Measurements from ENCODE around the gene TMUB1. TPM values are rescaled to one million over a fixed set of nuclear protein-coding genes. Genes with fewer than 3 reads are reported as not detected.

Gene TMUB1
- total RNA-seq, 3 donors from 2014 or later (not counting 1 experiment from before 2014, with no cell fraction given), result 44.1 to 49.8 (median 47.3) TPM

- ATAC-seq (no peak), DNase-seq (no peak)
- 94% methylated on average over 38 of the region's 38 CpGs for WGBS (ENCODE audit: insufficient coverage)
- Mint-ChIP-seq H3K27me3 (ENCODE audit: low read depth in 2 of 2) (peaks cover 0 to 9% of the 10 kb centered on the region in 2 donors), H3K4me3 (no peak overlapping the region), H3K9me3 (no peaks in the 10 kb centered on the region), H3K4me1 (peaks cover 0 to 10% of the 10 kb centered on the region in 2 donors), H3K27ac (no peak overlapping the region), H3K36me3 (no peaks in the 10 kb centered on the region)
- H3K27me3 ChIP-seq (ENCODE audit: control insufficient read depth, insufficient read depth, low read length), result no peaks in the 10 kb centered on the region
- TF ChIP-seq, protein P1, sequence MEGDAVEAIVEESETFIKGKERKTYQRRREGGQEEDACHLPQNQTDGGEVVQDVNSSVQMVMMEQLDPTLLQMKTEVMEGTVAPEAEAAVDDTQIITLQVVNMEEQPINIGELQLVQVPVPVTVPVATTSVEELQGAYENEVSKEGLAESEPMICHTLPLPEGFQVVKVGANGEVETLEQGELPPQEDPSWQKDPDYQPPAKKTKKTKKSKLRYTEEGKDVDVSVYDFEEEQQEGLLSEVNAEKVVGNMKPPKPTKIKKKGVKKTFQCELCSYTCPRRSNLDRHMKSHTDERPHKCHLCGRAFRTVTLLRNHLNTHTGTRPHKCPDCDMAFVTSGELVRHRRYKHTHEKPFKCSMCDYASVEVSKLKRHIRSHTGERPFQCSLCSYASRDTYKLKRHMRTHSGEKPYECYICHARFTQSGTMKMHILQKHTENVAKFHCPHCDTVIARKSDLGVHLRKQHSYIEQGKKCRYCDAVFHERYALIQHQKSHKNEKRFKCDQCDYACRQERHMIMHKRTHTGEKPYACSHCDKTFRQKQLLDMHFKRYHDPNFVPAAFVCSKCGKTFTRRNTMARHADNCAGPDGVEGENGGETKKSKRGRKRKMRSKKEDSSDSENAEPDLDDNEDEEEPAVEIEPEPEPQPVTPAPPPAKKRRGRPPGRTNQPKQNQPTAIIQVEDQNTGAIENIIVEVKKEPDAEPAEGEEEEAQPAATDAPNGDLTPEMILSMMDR (IDR thresholded peaks at IDR 0.05), result no peak
- H3K36me3 ChIP-seq (ENCODE audit: control insufficient read depth, insufficient read depth, low read length), result peaks cover 6% of the 10 kb centered on the region
- no peaks in the 10 kb centered on the region for H3K9me3 ChIP-seq (ENCODE audit: control insufficient read depth, insufficient read depth, low read length)
- no peak overlapping the region for H3K27ac ChIP-seq (ENCODE audit: low read length)
- H3K4me3 ChIP-seq (ENCODE audit: low read length), result no peak overlapping the region
- peaks cover 4% of the 10 kb centered on the region for H3K4me1 ChIP-seq (ENCODE audit: control insufficient read depth, insufficient read depth, low read length)
- intact Hi-C loops (cut with micrococcal nuclease), result no loop called here
These were observed 34.3 kb downstream of the TMUB1 start for GRCh38 chr7:151048911-151049463.

DNA sequence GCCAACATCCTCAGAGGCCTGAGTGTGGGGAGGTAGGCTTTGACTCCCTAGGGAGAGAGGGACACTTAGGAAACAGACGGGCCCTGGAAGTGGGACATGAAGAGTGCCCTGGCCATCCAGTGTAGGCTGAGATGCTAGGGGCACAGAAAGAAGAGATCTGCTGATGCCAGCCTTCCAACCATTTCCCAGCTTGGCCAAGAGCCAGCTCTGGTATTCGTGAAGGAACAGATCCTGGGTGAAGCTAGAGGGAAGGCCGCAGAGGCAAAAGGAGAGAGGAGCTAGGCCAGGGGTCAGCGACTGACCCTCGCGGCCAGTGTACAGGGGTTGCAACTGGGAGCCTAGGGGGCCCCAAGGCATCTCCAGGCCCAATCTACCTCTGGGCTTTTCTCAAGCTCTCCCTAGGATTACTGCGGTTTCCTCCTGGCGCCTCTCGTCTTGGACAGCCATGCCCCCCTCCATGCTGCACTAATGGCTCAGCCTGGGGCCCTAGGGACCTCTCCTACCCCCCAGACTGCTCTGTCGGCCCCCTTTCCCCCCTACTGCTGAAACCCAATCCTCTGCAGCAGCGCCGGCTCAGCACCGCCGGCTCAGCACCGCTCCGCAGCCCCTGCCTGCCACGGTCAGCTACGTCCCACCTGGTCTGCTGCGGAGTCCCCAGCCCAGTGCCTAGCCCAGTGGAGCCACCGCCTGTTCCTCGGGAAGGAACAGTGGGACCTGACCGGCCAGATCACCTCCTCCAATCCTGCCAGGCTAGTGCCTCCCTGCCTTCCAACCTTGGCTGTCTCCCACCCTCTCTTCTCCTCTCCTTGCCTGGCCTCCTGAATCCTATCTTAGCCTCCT lies 35.1 kb downstream of the TMUB1 start, which contains the start of gene ASIC3:
TSS of gene ASIC3 (plus strand) at position 556 of the 840 bp plus-strand sequence. CDS start 355 bp downstream, outside the sequence.
- Mint-ChIP-seq H3K9me3 (no peaks in the 10 kb centered on the region), H3K4me1 (peaks cover 0 to 10% of the 10 kb centered on the region in 2 donors), H3K27ac (no peak within 1 kb of the TSS), H3K27me3 (ENCODE audit: low read depth in 2 of 2) (peaks cover 0 to 9% of the 10 kb centered on the region in 2 donors), H3K36me3 (no peaks in the 10 kb centered on the region), H3K4me3 (no peak within 1 kb of the TSS)
- Histone ChIP-seq H3K36me3 (ENCODE audit: control insufficient read depth, insufficient read depth, low read length) (peaks cover 6% of the 10 kb centered on the region), H3K27ac (ENCODE audit: low read length) (no peak within 1 kb of the TSS), H3K4me1 (ENCODE audit: control insufficient read depth, insufficient read depth, low read length) (peaks cover 4% of the 10 kb centered on the region), H3K4me3 (ENCODE audit: low read length) (no peak within 1 kb of the TSS), H3K9me3 (ENCODE audit: control insufficient read depth, insufficient read depth, low read length) (no peaks in the 10 kb centered on the region), H3K27me3 (ENCODE audit: control insufficient read depth, insufficient read depth, low read length) (no peaks in the 10 kb centered on the region)
- intact Hi-C loops (cut with micrococcal nuclease), result no loop called here
- 95% methylated on average over 22 of the region's 22 CpGs for WGBS (ENCODE audit: insufficient coverage)
- TF ChIP-seq, protein P1 (IDR thresholded peaks at IDR 0.05), result no peak
- DNase-seq (no peak), ATAC-seq (no peak)

GRCh38 chr7:151046603-151047573 lies 36.4 kb downstream of the TMUB1 start:
- intact Hi-C loops (cut with micrococcal nuclease), result no loop called here
- Mint-ChIP-seq H3K27me3 (ENCODE audit: low read depth in 2 of 2) (peaks cover 0 to 5% of the 10 kb centered on the region in 2 donors), H3K9me3 (no peaks in the 10 kb centered on the region), H3K4me3 (no peak overlapping the region), H3K36me3 (no peaks in the 10 kb centered on the region), H3K4me1 (peaks cover 0 to 5% of the 10 kb centered on the region in 2 donors), H3K27ac (no peak overlapping the region)
- Histone ChIP-seq H3K27ac (ENCODE audit: low read length) (no peak overlapping the region), H3K9me3 (ENCODE audit: control insufficient read depth, insufficient read depth, low read length) (no peaks in the 10 kb centered on the region), H3K4me1 (ENCODE audit: control insufficient read depth, insufficient read depth, low read length) (peaks cover 4% of the 10 kb centered on the region), H3K4me3 (ENCODE audit: low read length) (no peak overlapping the region), H3K27me3 (ENCODE audit: control insufficient read depth, insufficient read depth, low read length) (no peaks in the 10 kb centered on the region), H3K36me3 (ENCODE audit: control insufficient read depth, insufficient read depth, low read length) (peaks cover 6% of the 10 kb centered on the region)
- DNase-seq, result no peak
- TF ChIP-seq, protein P1 (IDR thresholded peaks at IDR 0.05), result no peak
- no peak for ATAC-seq
- WGBS (ENCODE audit: insufficient coverage), result 64% methylated on average over 13 of the region's 14 CpGs

Data from natural killer cell (primary cell).